HG03060 (cell line): ENCODE measurements around the gene NDFIP2.

Source experiments
- ATAC-seq: cut with Tn5 transposase; IDR thresholded peaks from one replicate; pipeline ENCODE4 v1.9.1; 2021; ENCODE audit warnings: low read depth, moderate number of reproducible peaks; ENCODE audit not compliant: unreplicated experiment

NDFIP2 gene

DNA sequence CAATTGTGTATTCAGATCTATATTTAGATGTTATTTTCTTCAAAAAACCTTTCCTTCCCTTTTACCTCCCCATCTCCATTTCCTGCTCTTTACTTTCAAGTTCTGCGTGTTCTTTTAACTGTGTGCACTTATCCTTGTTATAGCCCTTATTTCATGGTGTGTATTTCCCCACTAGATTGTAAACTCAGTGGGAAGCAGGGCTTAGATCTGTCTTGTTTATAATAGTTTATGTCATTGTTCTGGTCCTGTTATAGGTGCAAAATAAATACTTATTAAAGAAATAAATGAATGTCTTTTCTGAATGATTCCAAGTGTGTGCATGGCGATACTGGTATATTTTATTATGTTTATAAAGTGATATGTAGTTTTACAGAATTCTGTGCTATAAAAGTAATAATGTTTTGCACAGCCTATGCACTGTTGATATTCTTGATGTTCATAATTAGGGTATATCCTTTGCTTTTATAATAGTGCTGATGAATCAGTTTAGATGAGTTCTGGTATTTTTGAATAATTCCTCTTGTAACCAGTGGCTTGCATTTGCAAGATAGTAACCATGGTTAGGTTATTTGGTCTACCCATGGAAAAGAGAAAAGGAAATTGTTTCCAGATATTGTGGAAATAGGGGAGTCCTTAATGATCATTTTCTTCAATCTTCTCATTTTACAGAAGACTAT is 12.1 kb downstream of the NDFIP2 start:
- no peak for ATAC-seq

- ATAC-seq: no peak
These were observed 15.2 kb downstream of the NDFIP2 start for GRCh38 chr13:79496188-79496587.

DNA sequence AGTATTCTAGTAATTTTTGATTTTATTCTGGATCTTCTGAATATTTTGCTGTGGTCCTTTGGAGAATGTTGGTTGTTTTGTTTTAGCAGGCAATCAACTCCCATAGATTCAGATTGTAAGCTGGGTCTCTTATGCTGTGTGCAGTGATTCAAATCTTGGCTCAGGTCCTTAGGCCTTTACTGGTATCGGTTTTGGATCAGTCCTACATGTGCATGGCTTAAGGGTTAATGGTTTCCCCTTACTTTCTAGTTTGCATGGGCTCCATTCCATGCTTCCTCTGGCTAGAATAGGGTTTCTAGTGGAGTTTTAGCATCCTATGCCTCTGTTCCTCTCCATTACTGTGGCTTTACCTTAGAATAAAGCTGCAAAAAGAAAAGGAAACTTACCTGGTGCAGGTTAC is 16.1 kb downstream of the NDFIP2 start:
- ATAC-seq: no peak

- no peak for ATAC-seq
These were observed 16.9 kb downstream of the NDFIP2 start for GRCh38 chr13:79497852-79498251.

- ATAC-seq: no peak
These were observed 19.9 kb downstream of the NDFIP2 start for GRCh38 chr13:79500829-79501228.

DNA sequence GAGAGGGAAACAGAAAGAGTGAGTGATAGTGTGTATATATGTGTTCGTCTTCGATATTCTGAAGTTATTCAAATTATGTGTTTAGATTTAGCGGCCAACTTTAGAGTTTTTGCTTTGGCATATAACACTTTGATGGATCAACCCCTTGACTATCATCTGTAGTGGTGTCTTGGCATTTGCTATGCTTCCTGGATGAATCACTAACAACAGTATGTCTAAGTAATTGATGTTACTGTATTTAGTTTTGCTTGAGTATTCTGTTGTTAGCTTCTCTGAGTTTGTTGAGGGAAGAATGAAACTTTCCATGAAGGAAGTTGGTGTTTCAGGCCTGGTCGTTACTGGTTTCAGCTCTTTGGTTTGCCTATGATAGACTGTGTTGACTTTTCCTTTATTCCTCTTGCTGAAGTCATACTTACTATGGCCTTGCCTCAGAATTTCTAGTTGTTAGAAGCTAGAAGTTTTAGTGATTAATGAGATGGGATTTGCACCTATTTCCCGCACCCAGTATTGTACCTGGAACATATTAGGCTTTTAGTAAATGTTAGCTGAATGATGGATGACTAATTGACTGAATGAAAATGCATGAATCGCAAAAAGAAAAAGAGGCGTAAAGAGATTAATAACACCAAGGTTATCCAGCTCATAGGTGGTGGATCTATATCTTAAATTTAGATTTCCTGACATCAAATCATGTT is 20.7 kb downstream of the NDFIP2 start:
- no peak for ATAC-seq

DNA sequence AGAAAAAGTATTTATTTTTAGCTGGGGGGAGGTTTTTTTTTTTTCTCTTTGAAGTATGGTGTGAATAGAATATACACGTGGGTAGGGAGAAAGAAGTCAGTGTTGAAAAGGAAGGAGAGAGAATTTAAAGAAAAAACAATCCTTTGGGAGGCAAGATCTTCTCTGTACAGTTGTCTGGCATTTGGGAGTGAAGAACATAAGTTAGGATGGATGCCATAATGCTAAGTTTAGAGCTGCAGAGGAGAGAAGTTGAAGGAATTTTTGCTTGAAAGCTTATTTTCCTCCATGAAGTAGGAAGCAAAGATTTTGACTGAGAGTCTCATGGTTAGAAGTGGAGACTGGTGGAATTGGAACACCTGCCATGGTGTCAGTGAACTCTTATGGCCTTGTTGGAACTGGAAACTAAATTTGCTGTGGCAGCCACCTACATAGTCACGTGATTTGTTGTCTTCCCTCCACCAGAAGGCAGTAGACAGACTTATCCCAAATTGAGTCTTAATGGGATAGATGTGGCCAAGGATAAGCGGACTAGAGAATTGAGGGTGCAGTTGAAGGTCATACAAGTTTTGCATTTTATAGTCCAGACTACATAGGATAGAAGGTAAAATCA is 22.0 kb downstream of the NDFIP2 start:
- ATAC-seq: no peak

- no peak for ATAC-seq
These were observed 22.6 kb downstream of the NDFIP2 start for GRCh38 chr13:79503473-79504017.

DNA sequence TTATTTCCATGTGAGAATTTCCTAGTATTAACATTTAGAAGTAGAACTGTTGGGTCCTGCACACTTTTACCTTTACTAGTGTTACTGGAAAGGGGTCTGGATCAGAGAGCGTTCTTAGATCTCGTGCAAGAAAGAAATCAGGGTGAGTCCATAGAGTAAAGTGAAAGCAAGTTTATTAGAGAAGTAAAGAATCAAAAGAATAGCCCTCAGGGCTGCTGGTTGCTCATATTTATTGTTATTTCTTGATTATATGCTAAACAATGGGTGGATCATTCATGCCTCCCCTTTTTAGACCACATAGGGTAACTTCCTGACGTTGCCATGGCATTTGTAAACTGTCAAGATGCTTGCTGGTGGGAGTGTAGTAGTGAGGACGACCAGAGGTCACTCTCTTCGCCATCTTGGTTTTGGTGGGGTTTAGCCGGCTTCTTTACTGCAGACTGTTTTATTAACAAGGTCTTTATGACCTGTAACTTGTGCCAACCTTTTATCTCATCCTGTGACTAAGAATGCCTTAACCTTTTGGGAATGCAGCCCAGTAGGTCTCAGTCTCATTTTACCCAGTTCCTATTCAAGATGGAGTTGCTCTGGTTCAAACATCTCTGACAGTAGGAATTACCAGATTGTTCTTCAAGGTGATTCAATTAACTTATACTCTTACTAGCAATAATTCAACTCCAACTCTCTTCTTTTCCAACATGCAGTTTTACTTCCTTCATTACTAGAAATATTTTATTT is 27.4 kb downstream of the NDFIP2 start:
- no peak for ATAC-seq

- no peak for ATAC-seq
These were observed 30.7 kb downstream of the NDFIP2 start for GRCh38 chr13:79511611-79512010.

DNA sequence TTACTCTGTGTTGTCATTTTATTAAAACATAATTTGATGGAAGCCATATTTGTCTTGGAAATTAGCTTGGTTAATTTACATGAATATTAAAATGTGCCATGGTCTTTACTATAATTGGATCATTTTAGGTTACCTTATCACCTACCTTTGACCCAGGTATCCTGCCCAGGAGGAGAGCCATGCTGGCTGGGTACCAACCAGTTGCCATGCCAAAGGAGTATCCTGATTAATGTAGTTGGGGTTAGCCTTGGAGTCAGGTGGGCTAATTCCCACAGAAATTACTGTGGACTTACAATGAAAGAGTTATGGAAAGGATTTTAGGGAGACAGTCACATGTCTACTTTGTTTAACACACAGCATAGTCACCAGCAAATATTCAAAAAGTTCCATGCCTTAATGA is 32.0 kb downstream of the NDFIP2 start:
- ATAC-seq: no peak

GRCh38 chr13:79516595-79516994 is 35.6 kb downstream of the NDFIP2 start:
- no peak for ATAC-seq

GRCh38 chr13:79519255-79519654 is 38.3 kb downstream of the NDFIP2 start:
- ATAC-seq: no peak

DNA sequence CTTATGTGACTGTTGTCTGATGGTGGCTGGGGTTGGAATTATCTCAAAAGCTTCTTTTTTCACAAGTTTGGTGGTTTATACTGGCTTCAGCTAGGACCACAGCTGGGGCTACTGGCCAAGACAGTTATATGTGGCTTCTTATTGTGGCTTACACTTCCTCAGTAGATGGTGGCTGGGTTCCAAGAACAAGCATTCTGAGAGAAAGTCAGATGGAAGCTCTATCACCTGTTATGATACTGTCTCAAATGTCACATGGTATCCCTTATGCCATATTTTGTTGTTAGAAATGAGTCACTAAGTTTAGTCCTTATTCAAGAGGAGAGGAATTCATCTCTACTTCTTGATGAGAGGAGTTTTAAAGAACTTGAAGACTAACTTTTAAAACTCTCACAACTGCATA is 41.6 kb downstream of the NDFIP2 start:
- ATAC-seq: peak; percentile 96

- no peak for ATAC-seq
These were observed 44.3 kb downstream of the NDFIP2 start for GRCh38 chr13:79525064-79525857.

- ATAC-seq: no peak
These were observed 46.7 kb downstream of the NDFIP2 start for GRCh38 chr13:79527698-79528097.

DNA sequence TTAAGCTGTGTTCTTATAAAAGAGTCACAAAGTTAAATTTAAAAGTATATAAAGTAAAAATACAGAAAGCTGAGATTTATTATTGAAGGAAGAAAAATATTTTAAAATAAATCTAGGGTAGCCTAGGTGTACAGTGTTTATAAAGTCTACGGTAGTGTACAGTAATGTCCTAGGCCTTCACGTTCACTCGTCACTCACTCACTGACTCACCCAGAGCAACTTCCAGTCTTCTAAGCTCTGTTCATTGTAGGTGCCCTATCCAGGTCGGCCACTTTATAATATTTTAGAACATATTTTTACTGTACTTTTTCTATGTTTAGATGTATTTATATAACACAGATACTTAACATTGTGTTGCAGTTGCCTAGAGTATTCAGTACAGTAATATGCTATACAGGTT is 47.4 kb downstream of the NDFIP2 start:
- no peak for ATAC-seq

- no peak for ATAC-seq
These were observed 47.8 kb downstream of the NDFIP2 start for GRCh38 chr13:79528759-79529191.

- no peak for ATAC-seq
These were observed 48.9 kb downstream of the NDFIP2 start for GRCh38 chr13:79529817-79530216.

DNA sequence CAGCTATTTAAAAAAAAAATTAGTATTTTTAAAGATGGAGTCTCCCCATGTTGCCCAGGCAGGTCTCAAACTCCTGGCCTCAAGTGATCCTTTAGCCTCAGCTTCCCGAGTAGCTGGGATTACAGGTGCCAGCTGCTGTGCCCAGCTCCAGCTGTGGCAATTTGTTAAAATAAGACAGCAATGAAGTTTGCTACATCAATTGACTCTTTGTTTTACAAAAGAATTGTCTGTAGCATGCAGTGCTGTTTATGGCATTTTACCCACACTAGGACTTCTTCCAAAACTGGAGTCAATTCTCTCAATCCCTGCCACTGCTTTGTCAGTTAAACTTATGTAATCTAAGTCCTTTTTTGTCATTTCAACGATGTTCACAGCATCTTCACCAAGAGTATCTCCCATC is 49.3 kb downstream of the NDFIP2 start:
- no peak for ATAC-seq
